ENCODE measurements around the gene EIPR1. TPM values are rescaled to one million over a fixed set of nuclear protein-coding genes. Genes with fewer than 3 reads are reported as not detected.

EIPR1 gene
- total and polyA plus RNA-seq, 9 donors, result 6.6 to 16.6 (median 8.9) TPM

GRCh38 chr2:3163401-3163800 lies 214.2 kb downstream of the EIPR1 start:
- H3K27ac ChIP-seq, result no peak overlapping the region
- no peak for DNase-seq
- 88 to 90% (median 90%) methylated on average over 2 of the region's 2 CpGs for WGBS, 3 donors
- no peak overlapping the region for H3K4me3 ChIP-seq
- TF ChIP-seq, protein P1, sequence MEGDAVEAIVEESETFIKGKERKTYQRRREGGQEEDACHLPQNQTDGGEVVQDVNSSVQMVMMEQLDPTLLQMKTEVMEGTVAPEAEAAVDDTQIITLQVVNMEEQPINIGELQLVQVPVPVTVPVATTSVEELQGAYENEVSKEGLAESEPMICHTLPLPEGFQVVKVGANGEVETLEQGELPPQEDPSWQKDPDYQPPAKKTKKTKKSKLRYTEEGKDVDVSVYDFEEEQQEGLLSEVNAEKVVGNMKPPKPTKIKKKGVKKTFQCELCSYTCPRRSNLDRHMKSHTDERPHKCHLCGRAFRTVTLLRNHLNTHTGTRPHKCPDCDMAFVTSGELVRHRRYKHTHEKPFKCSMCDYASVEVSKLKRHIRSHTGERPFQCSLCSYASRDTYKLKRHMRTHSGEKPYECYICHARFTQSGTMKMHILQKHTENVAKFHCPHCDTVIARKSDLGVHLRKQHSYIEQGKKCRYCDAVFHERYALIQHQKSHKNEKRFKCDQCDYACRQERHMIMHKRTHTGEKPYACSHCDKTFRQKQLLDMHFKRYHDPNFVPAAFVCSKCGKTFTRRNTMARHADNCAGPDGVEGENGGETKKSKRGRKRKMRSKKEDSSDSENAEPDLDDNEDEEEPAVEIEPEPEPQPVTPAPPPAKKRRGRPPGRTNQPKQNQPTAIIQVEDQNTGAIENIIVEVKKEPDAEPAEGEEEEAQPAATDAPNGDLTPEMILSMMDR (IDR thresholded peaks at IDR 0.05), result no peak
- TF ChIP-seq EP300 (IDR thresholded peaks at IDR 0.05), result no peak
- TF ChIP-seq POLR2A (IDR thresholded peaks at IDR 0.05), result no peak
- intact Hi-C loops (cut with DNase I), result no loop called here
- no peaks in the 10 kb centered on the region for H3K4me1 ChIP-seq (ENCODE audit: insufficient read depth)
- H3K27me3 ChIP-seq, result no peaks in the 10 kb centered on the region
- H3K9me3 ChIP-seq, result no peaks in the 10 kb centered on the region
- H3K36me3 ChIP-seq, result no peaks in the 10 kb centered on the region

DNA sequence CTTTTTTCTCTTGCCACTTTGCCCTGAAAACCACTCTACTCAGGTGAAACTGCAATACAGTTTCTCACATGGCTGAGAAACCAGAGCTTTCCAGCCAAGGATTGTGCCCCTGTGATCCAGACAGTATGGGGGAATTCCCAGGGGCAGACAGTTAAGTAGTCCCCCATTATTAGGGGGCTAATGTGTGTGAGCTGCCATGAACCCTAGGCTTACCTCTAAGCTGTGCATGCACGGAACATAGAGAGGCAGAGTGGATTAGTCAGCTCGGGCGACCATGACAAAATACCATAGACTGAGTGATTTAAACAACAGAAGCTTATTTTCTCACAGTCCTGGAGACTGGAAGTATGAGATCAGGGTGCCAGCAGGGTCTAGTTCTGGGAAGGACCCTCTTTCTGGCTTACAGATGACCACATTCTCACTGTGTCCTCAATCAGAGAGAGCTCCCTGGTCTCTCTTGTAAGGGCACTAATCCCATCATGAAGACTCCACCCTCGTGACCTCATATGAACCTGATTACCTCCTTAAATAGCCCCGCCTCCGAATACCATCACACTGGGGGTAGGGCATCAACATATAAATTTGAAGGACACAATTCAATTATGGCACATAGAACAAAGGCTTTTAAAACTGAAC lies 215.1 kb downstream of the EIPR1 start:
- Histone ChIP-seq H3K4me3 (no peak overlapping the region), H3K27me3 (no peaks in the 10 kb centered on the region), H3K27ac (no peak overlapping the region), H3K9me3 (no peaks in the 10 kb centered on the region), H3K36me3 (no peaks in the 10 kb centered on the region), H3K4me1 (ENCODE audit: insufficient read depth) (no peaks in the 10 kb centered on the region)
- TF ChIP-seq EP300 (IDR thresholded peaks at IDR 0.05) (no peak), POLR2A (IDR thresholded peaks at IDR 0.05) (no peak)
- TF ChIP-seq, protein P1 (IDR thresholded peaks at IDR 0.05), result no peak
- intact Hi-C loops (cut with DNase I), result no loop called here
- DNase-seq, result no peak
- WGBS, 3 donors, result 94 to 97% (median 96%) methylated on average over 6 of the region's 6 CpGs

GRCh38 chr2:3160751-3161330 lies 216.8 kb downstream of the EIPR1 start:
- no peak for DNase-seq
- intact Hi-C loops (cut with DNase I), result no loop called here
- Histone ChIP-seq H3K4me1 (ENCODE audit: insufficient read depth) (no peaks in the 10 kb centered on the region), H3K27me3 (no peaks in the 10 kb centered on the region), H3K36me3 (no peaks in the 10 kb centered on the region), H3K9me3 (no peaks in the 10 kb centered on the region), H3K27ac (no peak overlapping the region), H3K4me3 (no peak overlapping the region)
- 92 to 99% (median 95%) methylated on average over 6 of the region's 6 CpGs for WGBS, 3 donors
- TF ChIP-seq, protein P1 (IDR thresholded peaks at IDR 0.05), result no peak
- TF ChIP-seq POLR2A (IDR thresholded peaks at IDR 0.05), result no peak
- TF ChIP-seq EP300 (IDR thresholded peaks at IDR 0.05), result no peak

DNA sequence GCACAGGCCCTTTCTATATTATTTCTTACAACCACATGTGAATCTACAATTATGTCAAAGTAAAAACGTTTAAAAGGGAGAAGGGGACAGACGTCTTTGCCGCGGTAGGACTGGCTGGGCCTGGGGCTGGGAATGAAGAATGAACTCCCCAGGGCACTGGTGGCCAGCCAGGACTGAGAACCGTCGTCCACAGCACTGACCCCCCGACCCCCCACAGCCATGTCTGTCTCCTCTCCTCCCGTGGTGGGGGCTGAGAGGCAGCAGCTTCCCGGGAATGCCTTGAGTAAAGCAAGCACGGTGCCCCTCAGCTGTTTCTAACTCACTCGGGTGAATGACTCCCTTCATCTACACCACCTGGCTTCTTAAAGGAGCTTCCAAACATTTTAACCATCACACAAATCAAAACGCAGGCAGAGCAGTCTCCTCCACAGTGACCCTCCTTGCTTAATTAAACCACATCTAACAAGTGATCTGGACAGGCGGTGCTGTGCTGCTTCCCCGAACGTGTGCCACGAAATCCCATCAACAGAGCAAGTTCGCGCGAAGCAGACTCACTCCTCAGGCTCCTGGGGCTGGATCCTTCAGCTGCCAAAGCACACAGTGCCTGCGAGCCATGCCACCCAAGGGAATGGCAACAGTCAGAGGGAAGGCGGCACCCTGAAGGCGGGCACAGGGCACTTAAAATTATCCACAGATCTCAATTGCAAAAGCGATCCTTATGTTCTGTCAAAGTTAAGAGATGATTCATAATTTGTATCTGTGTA lies 217.7 kb downstream of the EIPR1 start:
- Histone ChIP-seq H3K27me3 (no peaks in the 10 kb centered on the region), H3K4me3 (no peak overlapping the region), H3K4me1 (ENCODE audit: insufficient read depth) (no peaks in the 10 kb centered on the region), H3K9me3 (no peaks in the 10 kb centered on the region), H3K27ac (no peak overlapping the region), H3K36me3 (no peaks in the 10 kb centered on the region)
- intact Hi-C loops (cut with DNase I), result no loop called here
- WGBS, 3 donors, result 51 to 57% (median 51%) methylated on average over 23 of the region's 23 CpGs
- DNase-seq, result no peak
- TF ChIP-seq, protein P1 (IDR thresholded peaks at IDR 0.05), result no peak
- TF ChIP-seq POLR2A (IDR thresholded peaks at IDR 0.05) (no peak), EP300 (IDR thresholded peaks at IDR 0.05) (no peak)

Data from ovary (tissue), 9 donors.